HG02885 (cell line): Measurements from ENCODE around the gene DMRT1.
A peak's percentile ranks its signal among the peaks of the same experiment; 100 is the strongest.

Experiments
- ATAC-seq: cut with Tn5 transposase; IDR thresholded peaks from one replicate; pipeline ENCODE4 v1.9.1; 2021; ENCODE audit warnings: mild to moderate bottlenecking; ENCODE audit not compliant: unreplicated experiment, poor library complexity

The DMRT1 gene

DNA sequence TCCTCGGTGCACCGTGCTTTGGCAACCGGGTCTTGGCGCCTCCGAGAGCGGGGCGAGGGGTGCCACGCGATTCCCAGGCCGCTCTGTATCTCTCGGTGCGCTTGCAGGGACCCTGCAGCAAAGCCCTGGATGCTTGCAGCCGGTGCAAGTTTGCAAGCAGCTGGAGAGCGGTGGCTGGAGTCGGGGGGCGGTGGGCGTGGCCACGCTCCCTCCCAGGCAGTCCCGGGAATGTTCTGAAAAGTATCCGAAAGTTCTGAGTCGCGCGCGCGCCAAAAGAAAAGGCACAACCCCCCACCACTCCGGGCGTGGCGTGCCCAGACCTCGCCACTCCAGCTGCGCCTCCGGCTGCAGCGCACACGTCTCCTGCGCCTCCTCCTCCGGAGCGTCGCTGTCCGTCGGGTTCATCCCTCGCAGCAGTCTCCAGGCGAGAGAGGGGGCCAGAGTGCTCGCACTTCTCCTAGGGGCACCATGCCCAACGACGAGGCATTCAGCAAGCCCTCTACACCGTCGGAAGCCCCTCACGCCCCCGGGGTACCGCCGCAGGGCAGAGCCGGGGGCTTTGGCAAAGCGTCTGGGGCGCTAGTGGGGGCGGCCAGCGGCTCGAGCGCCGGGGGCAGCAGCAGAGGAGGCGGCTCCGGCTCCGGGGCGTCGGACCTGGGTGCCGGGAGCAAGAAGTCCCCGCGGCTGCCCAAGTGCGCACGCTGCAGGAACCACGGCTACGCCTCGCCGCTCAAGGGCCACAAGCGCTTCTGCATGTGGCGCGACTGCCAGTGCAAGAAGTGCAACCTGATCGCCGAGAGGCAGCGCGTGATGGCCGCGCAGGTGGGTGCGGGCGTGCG, at the start of gene DMRT1:
Gene DMRT1 (plus strand): TSS at position 327 of the 839 bp plus-strand sequence. CDS start 142 bp downstream, at position 469.
- peak; percentile 42 for ATAC-seq

DNA sequence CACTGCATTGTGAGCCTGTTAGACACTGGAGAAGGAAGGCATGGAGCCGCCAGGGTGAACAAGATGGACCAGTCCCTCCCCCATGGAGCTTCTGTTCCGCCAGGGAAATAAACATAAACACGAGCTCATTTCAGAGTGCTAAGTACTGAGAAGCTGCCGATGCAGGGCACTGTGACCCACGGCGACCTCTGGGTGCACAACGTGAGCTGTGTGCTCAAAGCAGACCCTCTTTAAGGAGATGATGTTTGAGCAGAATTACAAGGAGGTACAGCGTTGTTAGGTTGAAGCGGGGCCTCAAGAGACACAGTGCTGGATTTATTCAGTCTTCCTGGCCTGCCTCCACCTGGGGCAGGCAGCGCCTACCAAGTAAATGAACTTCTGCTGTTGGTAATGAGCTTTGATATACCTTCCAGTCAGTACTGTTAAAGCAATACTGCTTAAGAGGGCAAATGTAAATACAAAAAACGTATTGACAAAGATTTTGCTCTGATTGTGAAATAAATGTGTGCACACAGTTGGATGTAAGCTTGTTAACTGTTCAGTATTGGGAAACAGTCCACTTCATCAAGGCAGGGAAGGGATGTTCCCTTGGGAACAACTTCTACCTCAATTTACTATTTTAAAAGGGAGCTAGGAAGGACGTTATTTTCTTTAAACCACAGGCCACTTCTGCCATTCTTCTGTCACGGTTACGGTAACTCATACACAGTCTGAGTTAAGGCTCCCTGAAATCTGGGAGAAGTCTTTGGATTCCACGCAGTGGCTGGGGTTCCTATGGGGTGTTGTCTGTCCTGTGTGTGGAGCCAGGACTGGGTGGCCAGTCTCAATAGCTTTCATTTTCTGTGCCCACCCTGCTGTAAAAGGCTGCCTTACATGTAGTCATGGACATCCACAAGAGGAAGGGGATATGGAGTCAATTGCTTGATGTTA, 48.9 kb upstream of the DMRT1 start:
- ATAC-seq: no peak

DNA sequence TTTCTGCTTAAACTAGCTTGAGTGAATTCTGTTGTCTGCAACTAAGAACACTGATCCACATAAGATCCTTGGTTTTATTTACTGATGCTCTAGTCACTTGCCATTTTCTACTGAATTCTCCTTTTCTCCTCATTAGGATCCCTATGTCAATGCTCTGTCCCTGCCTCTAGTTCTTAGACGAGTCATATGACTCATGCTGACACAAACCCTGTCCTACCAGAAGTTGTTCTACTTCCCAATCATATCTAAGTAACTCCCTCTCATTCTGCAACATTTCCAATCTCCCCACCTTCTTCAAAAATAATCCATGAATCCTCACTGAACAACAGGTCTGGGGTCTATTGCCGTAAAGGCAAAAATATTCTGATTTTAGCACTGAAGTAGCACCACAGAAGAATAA, 47.1 kb upstream of the DMRT1 start:
- no peak for ATAC-seq

DNA sequence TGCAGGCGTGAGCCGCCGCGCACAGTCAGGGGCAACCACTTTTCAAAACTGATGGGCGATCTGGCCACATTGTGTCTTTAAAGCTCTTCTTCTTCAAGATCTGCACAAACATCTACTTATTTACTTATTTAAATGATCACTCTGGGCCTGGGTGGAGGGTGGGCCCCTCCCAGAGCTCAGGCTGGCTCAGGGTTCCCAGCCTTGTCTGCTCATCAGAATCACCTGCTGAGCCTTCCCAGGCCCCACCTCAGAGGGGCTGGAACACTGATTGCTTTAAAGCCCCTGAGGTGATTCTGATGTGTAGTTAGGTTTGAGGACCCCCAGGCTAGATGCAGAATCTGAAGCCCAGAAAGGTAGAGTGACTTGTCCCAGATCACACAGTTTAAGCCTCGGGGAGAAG, 45.6 kb upstream of the DMRT1 start:
- no peak for ATAC-seq

DNA sequence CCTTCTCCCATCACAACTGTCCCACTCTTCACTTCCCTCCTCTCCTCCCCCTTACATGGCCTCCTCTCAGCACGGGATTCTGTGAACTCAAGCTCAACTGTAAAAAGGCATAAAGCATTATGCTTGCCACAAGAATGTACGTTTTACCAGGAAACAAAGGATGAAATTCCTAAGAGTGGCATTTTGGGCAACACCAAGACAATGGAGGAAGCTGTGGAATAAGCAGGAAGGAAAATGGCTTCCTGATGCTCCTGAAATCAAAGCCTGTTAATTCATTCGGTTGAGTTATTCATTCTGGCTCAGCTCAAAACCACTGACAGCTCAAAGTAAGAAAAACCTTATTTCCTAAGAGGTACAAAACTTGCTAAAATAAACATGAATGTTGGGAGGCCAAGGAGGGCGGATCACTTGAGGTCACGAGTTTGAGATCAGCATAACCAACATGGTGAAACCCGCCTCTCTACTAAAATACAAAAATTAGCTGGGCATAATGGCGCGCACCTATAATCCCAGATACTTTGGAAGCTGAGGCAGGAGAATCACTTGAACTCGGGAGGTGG, 40.8 kb upstream of the DMRT1 start:
- ATAC-seq: no peak

DNA sequence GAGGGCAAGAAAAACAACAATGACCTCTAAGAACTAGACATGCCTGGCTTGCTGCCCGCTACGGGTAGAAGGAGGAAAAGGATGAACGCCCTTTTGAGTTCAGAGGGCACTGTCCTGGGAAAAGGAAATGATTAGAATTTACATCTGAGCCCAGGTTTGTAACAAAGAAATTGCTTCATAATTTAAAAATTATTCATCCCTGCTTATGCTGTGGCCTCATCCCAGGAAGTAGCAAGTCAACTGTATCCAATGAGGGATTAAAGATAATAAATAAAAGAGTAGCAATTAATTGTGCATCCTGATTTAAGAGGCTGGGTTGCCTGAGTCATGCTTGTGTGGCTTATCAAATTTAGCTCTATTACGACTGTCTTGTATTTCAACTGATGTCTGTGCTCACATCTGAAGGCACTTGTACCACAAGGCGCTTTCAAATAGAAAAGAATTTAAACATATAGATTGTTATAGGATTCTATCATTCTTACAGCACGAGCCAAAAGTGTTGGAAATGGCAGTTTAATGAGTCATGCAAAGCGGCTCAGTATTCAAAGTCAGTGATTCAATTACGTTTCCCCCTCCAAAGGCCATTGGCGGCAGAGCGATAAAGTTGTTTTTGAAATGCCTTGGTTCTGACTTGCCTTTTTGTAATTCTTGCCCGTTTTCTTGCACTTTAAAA, 40.0 kb upstream of the DMRT1 start:
- no peak for ATAC-seq

DNA sequence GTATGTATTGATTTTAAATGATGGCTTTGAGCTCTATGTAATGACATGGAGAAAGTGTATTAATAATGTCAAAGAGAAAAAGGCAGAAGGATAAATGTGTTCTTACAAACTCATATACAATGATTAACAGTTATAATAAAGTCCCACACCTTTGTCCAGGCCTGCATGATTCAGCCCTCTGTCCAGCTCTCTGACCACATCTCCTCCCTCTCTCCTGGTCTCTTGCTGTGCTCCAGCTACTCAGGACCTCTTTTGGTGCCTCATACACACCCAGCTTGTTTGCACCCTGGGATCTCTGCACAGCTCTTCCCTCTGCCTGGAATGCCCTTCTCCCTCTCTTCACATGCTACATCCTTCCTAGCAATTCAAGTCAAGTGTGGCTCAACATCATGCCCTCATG, 37.5 kb upstream of the DMRT1 start:
- no peak for ATAC-seq

DNA sequence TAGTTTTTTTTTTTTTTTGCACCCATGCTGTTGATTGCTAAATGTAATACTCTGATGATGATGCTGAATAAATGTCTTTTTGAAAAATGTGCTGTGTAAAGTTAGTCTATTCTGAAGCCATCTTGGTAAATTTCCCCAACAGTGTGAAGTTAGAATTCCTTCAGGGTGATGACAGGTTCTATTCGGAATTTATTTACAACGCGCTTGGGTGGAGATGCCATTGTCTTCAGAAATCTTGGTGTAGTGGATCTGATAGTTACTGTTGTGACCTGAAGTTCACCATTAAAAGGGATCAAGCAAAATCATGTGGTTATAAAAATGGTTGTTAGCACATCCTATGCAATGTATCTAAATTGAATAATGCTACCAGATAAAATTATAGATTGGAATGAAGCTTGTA, 36.3 kb upstream of the DMRT1 start:
- ATAC-seq: no peak

DNA sequence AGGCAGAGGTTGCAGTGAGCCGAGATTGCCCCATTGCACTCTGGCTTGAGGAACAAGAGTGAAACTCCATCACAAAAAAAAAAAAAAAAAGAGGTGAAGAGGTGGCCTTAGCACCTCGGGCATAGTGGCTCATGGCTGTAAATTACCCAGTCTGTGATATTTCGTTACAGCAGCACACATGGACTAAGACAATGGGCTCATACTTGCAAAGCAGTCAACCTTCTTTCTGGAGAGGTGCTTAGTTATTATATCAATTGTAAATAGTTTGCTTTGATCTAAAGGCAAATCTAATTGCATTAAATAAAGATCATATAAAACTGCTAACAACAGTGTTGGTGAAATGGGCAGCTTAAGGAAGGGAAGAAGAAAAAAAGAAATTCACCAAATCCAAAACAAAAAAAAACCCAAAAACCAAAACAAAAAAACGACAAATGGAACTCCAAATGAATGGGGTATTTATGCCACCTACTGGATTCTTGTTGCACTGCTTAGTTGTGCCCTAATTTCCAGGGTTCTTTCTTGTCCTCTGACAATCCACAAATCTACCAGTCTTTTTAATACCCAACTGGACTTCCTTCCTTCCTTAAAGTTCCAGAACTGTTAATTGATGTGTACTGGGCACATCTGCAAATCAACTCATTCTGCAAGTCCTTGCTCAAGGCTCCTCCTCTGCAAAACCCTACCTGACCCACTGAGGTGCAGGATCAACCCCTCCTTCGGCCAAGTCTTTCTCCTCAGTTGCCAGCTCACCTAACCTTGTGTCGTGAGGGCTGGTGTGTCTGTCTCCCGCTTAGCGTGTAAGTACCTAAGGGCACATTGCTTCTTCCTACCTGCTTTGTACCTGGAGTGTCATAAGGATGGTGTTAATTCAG, 35.0 kb upstream of the DMRT1 start:
- ATAC-seq: peak; percentile 56

DNA sequence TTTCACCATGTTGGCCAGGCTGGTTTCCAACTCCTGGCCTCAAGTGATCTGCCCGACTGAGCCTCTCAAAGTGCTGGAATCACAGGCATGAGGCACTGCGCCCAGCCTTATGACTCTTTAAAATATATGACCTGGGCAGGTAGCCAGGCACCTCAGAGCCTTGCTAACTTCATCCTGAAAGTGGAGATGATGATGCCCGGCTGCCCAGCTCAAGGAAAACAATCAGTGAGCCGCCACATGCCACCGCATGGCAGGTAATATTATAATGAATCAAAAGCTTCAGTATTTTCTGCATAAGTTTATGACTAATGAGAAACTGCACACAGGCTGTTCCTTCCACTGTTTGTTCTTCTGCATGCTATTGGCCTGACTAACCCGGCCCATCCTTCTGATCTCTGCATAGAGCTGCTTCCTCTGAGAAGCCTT, 30.4 kb upstream of the DMRT1 start:
- ATAC-seq: no peak

DNA sequence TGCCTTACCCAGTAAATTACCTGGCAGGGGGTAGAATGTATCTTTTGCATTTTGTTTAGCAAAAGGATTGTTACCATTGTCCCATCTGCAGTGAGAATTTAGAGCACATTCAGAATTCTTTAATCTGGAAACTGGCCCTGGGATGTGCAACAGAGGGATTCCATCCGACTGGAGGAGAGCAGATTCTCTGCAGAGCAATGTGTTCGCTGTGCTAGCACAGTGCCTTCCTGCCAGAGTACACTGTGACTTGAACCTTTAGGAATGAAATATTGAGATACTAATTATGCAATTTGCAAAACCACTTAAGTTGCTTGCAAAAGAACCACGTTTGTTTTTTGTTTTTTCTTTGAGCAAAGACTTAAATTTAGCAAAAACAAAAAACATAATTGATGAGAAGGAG, 22.5 kb upstream of the DMRT1 start:
- ATAC-seq: no peak

DNA sequence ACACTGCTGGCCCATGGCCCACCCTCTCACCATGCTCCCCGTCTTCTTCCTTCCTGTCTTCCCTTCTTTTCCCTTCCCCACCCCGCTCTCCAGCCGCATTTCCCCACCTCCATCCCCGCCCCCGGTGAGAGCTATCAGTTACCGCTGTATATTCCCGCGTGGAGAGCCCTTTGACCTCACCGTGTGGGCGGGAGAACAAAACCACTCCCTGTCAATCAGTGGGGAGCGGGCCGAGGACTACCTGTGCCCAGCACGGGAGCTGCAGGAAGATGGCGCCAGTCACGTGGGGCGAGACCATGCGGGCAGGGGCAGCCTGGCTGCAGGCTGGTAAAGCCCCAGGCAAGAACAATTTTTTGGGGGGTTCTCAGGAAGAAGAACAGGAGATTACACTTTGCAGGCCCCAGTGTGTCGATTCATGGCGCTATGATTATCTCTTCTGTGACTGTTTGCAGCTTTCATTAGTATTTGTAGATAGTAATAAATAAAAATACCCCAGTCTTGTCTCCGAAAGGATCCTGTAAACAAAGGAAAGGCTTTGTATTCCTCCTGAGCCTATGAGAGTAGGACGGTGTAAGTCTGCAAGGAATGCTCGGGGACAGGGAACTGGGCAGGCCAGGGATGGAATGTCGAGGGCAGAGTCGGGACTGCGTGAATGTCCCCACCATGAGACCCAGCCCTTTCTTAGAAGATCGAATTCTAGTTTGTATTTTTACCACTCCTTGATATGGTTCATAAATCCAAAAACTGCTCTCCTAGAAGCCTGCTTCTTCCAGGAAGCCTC, 14.8 kb upstream of the DMRT1 start:
- no peak for ATAC-seq

DNA sequence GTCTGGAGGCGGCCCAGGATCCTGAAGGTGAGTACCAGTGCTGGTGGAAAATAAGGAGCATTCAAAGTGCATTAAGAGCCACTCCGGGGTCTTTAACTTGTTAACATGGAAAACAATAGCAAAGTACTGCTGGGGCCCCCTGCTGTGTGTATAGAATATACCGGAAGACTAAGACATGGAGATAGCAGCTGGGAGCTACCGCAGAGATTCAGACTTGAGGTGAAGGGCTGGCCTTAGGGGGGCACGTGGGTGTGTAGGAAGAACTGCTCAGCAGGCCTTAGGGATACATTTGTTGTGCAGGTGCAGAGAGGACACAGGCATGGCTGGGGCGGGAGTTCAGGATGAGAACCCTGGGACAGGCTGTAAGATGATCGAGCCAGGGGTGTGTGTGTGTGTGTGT, 1.2 kb upstream of the DMRT1 start:
- ATAC-seq: no peak

DNA sequence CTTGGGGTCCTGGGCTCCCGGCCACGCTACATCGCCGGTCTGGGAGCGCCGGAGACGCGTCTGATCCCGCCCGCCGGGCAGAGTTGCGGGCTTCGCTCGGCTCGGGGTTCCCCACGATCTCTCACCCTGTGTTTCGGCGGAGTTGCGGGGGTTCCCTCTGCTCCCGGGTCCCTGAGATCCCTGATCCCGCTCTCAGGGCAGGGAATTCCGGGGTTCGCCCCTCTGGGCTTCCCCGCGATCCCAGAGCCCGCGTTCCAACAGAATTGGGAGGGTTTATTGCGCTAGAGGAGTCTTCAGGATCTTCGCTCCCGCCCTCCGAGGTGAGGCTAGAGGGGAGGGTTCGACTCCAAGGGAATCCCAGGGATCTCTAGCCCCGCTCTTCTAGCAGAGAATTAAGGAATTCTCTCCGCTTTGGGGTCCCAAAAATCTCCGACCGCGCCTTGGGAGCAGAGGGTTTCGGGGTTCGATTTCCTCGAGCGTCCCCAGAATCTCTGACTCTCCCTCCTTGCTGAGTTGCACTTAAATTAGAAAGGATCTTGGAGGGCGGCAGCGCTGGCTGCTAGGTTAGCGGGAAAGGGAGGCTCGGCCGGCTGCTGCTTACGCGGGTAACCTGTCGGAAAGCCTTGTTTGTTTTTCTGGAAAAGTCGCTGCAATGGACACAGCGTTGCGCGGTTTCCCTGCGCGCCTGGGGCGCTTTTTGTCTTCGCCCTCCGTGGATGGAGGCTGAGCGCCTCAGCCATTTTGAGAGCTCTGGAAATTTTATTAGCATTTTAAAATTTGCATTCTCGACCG, 1.3 kb downstream of the DMRT1 start:
- no peak for ATAC-seq

DNA sequence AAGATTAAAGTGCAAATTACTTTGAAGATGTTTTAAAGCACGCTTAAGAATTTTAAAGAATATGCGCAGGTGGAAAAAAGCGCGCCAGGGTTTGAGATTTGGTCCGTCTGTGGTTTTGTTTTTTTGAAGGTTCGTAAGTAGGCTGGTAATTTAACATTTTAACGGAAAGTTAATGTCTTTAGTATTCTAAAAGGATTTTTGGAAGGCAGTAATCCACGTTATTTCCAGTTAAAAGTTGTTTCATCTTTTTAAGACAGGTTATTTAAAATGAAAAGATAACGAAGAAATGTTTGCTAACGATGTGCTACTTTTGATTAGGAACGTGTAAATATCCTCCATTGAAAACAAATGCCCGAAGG, 1.9 kb downstream of the DMRT1 start:
- ATAC-seq: no peak

DNA sequence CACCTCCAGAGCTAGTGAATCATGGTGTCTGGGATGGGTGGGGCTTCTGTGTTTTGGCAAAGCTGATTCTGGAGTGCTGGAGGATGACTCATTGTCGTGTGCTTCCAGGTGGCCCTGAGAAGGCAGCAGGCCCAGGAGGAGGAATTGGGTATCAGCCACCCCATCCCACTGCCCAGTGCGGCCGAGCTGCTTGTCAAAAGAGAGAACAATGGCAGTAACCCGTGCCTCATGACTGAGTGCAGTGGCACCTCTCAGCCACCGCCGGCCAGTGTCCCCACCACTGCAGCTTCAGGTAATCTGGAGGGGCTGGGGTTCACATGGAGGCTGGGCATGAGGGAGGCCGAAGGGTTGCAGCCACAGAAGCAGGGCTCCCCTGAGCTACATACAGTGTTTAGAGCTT, 5.4 kb downstream of the DMRT1 start:
- peak; percentile 5 for ATAC-seq

DNA sequence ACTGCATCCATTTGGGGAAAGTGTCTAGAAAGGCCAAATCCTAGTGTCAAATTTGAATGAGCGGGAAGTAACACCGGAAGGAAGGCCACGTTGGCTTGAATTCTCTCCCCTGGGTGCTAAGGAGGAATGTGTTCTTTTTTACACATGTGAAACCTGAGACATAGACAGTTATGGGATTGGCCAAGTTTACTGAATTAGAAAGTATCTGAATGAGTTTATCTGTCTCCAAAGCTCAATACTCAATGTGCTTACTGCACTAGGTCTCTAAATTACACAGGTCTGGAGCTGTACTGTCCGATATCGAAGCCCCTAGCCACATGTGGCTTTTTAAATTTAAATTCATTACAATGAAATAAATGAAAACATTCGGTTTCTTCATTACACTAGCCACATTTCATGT, 6.0 kb downstream of the DMRT1 start:
- peak; percentile 87 for ATAC-seq

DNA sequence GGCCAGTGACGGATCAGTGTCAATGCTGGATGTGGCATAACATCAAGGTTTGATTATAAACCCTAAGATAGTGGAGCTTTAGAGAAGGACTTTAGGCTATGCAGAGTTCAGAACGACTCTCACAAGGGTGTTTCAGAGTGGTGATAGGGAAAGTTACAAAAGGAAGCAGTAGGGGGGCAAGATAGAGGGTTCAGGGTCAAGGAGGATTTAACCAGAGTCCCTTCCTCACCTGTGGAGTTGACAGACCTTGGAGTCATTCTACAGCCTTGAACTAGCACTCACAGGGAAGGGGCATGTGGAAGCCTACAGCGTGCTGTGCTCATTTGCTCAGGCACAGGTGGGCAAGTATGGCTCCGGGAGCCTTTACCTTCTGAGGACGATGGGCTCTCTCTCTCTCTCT, 7.9 kb downstream of the DMRT1 start:
- ATAC-seq: no peak
